Measurements from ENCODE around the gene SPTA1. TPM values are rescaled to one million over a fixed set of nuclear protein-coding genes. Genes with fewer than 3 reads are reported as not detected.

SPTA1 gene
- total and polyA plus RNA-seq, 10 donors: 0.05 to 32.6 (median 2.0) TPM

DNA sequence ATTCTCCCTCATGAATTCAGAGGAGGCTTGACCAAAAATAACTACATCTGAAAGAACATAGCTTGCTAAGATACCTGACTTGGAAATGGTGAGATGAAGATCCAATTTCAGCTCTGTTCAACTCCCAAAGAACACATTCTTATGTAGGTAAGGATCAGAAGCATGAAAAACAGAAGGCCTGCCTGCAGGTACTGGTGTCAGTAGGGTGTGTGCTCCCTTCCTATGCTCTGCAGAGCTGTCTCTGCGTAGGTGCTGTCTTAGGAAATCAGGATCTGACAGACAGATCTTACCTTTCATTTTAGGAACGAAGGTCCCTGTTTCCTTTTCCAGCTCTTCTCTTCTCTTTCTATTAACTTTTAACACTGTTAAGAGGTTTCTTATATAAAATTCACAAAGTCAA is 19.6 kb upstream of the SPTA1 start:
- H3K4me3 ChIP-seq: no peak overlapping the region
- peaks cover 0 to under 1% (median 0%) of the 10 kb centered on the region in 7 donors for H3K27me3 ChIP-seq (replicated peaks in 1 of 7)
- H3K27ac ChIP-seq: no peak overlapping the region
- TF ChIP-seq POLR2A (IDR thresholded peaks at IDR 0.05) (no peak), POLR2AphosphoS5 (IDR thresholded peaks at IDR 0.05) (no peak)
- TF ChIP-seq, protein P1, sequence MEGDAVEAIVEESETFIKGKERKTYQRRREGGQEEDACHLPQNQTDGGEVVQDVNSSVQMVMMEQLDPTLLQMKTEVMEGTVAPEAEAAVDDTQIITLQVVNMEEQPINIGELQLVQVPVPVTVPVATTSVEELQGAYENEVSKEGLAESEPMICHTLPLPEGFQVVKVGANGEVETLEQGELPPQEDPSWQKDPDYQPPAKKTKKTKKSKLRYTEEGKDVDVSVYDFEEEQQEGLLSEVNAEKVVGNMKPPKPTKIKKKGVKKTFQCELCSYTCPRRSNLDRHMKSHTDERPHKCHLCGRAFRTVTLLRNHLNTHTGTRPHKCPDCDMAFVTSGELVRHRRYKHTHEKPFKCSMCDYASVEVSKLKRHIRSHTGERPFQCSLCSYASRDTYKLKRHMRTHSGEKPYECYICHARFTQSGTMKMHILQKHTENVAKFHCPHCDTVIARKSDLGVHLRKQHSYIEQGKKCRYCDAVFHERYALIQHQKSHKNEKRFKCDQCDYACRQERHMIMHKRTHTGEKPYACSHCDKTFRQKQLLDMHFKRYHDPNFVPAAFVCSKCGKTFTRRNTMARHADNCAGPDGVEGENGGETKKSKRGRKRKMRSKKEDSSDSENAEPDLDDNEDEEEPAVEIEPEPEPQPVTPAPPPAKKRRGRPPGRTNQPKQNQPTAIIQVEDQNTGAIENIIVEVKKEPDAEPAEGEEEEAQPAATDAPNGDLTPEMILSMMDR (IDR thresholded peaks at IDR 0.05 in 8 of 11, conservative IDR thresholded peaks at IDR 0.05 in 3 of 11): no peak
- no peak for DNase-seq
- no peaks in the 10 kb centered on the region for H3K4me1 ChIP-seq
- 70 to 95% (median 72%) methylated on average over 2 of the region's 2 CpGs for WGBS, 5 donors
- intact Hi-C loops (cut with DNase I; ENCODE audit: low total_unique reads): no loop called here
- H3K36me3 ChIP-seq: no peaks in the 10 kb centered on the region
- H3K9me3 ChIP-seq: no peaks in the 10 kb centered on the region

GRCh38 chr1:158700552-158700951 is 14.0 kb upstream of the SPTA1 start, which contains the start of gene OR6K2:
Gene OR6K2, minus strand, starts transcription at chr1:158700652. Its CDS starts 0 bp downstream, at chr1:158700652.
- intact Hi-C loops (cut with DNase I; ENCODE audit: low total_unique reads): no loop called here

DNA sequence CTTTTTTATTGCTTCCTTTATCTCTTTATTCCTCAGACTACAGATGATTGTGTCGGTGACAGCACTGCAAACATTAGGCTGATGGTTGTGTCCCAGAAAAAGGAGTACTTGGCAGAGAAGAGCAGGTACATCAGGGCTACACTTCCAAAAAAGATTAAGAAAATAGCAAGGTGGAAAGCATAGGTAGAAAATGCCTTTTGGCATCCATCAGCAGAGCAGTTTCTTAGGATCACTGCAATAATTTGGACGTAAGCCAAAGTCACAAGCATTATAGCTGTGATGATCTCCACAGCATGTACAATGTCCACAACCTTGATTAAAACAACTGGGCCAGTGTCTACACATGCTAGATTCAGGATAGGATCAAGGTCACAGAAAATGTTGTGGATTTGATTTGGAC is 8.1 kb upstream of the SPTA1 start:
- 87 to 97% (median 91%) methylated on average over 2 of the region's 2 CpGs for WGBS, 5 donors
- H3K27me3 ChIP-seq (replicated peaks in 1 of 7): no peaks in the 10 kb centered on the region
- H3K4me1 ChIP-seq: no peaks in the 10 kb centered on the region
- no peak overlapping the region for H3K27ac ChIP-seq
- DNase-seq: no peak
- H3K4me3 ChIP-seq: no peak overlapping the region
- no peaks in the 10 kb centered on the region for H3K9me3 ChIP-seq
- TF ChIP-seq POLR2AphosphoS5 (IDR thresholded peaks at IDR 0.05) (no peak), POLR2A (IDR thresholded peaks at IDR 0.05) (no peak)
- TF ChIP-seq, protein P1 (IDR thresholded peaks at IDR 0.05 in 8 of 11, conservative IDR thresholded peaks at IDR 0.05 in 3 of 11): no peak
- intact Hi-C loops (cut with DNase I; ENCODE audit: low total_unique reads): no loop called here
- H3K36me3 ChIP-seq: no peaks in the 10 kb centered on the region

More at GRCh38 chr1:158700552-158700951, 14.0 kb upstream of the SPTA1 start, which contains the start of gene OR6K2:
- Histone ChIP-seq H3K27me3 (replicated peaks in 1 of 7) (no peaks in the 10 kb centered on the region), H3K27ac (no peak within 1 kb of the TSS), H3K4me1 (no peaks in the 10 kb centered on the region), H3K4me3 (no peak within 1 kb of the TSS), H3K9me3 (no peaks in the 10 kb centered on the region), H3K36me3 (no peaks in the 10 kb centered on the region)
- WGBS, 5 donors: 81 to 92% (median 86%) methylated on average over 4 of the region's 4 CpGs
- no peak for DNase-seq
- no peak for TF ChIP-seq POLR2AphosphoS5 (IDR thresholded peaks at IDR 0.05)
- TF ChIP-seq, protein P1 (IDR thresholded peaks at IDR 0.05 in 8 of 11, conservative IDR thresholded peaks at IDR 0.05 in 3 of 11): no peak

DNA sequence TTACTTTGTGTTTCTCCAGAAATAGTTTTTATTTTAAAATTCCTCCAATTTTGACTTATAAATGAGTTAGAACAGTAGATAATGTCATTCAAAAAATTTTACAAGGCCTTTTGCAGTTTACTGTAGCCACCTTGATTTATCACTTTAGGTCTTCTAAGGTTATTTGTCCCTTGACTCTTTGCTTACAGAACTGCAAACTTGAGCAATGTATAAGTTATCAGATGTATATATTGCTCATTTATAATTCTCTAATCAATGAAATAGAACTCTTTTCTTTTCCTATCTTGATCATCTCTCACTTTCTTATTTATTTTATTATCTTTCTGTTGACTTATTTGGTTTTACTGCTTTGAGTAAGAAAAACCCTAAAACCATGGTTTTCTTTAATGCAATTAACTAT is 5.8 kb upstream of the SPTA1 start:
- intact Hi-C loops (cut with DNase I; ENCODE audit: low total_unique reads): no loop called here
- H3K36me3 ChIP-seq: no peaks in the 10 kb centered on the region
- no peak for DNase-seq
- H3K4me3 ChIP-seq: no peak overlapping the region
- no peak overlapping the region for H3K27ac ChIP-seq
- no peak for TF ChIP-seq POLR2AphosphoS5 (IDR thresholded peaks at IDR 0.05)
- TF ChIP-seq, protein P1 (IDR thresholded peaks at IDR 0.05 in 8 of 11, conservative IDR thresholded peaks at IDR 0.05 in 3 of 11): no peak
- TF ChIP-seq POLR2A (IDR thresholded peaks at IDR 0.05): no peak
- H3K4me1 ChIP-seq: no peaks in the 10 kb centered on the region
- no peaks in the 10 kb centered on the region for H3K9me3 ChIP-seq
- H3K27me3 ChIP-seq (replicated peaks in 1 of 7): no peaks in the 10 kb centered on the region

Data from spleen (tissue), 11 donors.